ENCODE data around the gene FNIP2.
"Not testable (repeated sequence)": the region's sequence is repeated elsewhere in the genome, so short reads cannot be mapped to it uniquely, and the experiment has no call there.

Gene FNIP2

GRCh38 chr4:158817562-158818296 is 48.9 kb downstream of the FNIP2 start:
- no peak for DNase-seq

- DNase-seq, result no peak
Measured at GRCh38 chr4:158818560-158819140, 49.8 kb downstream of the FNIP2 start.

GRCh38 chr4:158819942-158820786 is 51.3 kb downstream of the FNIP2 start:
- DNase-seq, result no peak

GRCh38 chr4:158821228-158821971 is 52.6 kb downstream of the FNIP2 start:
- no peak for DNase-seq

GRCh38 chr4:158822348-158822747 is 53.5 kb downstream of the FNIP2 start:
- no peak for DNase-seq

- no peak for DNase-seq
Measured at GRCh38 chr4:158823461-158823873, 54.6 kb downstream of the FNIP2 start.

- peak; percentile 30 for DNase-seq
Measured at GRCh38 chr4:158824425-158825274, 55.8 kb downstream of the FNIP2 start.

- DNase-seq, result no peak
Measured at GRCh38 chr4:158825433-158826036, 56.7 kb downstream of the FNIP2 start.

GRCh38 chr4:158826057-158826456 is 57.2 kb downstream of the FNIP2 start:
- DNase-seq, result no peak

GRCh38 chr4:158826882-158827281 is 58.1 kb downstream of the FNIP2 start:
- DNase-seq, result no peak

- DNase-seq, result no peak
Measured at GRCh38 chr4:158827543-158827981, 58.7 kb downstream of the FNIP2 start.

GRCh38 chr4:158828151-158828550 is 59.3 kb downstream of the FNIP2 start:
- not testable (repeated sequence) for DNase-seq

GRCh38 chr4:158829254-158829653 is 60.4 kb downstream of the FNIP2 start:
- no peak for DNase-seq

- DNase-seq, result no peak
Measured at GRCh38 chr4:158833602-158834001, 64.8 kb downstream of the FNIP2 start.

GRCh38 chr4:158835226-158836001 is 66.6 kb downstream of the FNIP2 start:
- no peak for DNase-seq

GRCh38 chr4:158836002-158836369 is 67.2 kb downstream of the FNIP2 start:
- no peak for DNase-seq

GRCh38 chr4:158836828-158837449 is 68.1 kb downstream of the FNIP2 start:
- DNase-seq, result no peak

GRCh38 chr4:158837527-158838141 is 68.8 kb downstream of the FNIP2 start:
- no peak for DNase-seq

- no peak for DNase-seq
Measured at GRCh38 chr4:158840131-158840530, 71.3 kb downstream of the FNIP2 start.

- no peak for DNase-seq
Measured at GRCh38 chr4:158841540-158841939, 72.7 kb downstream of the FNIP2 start.
